Parathyroid adenoma (tissue), 2 donors: ENCODE data around the gene CDK12.

ENCODE experiments used
- H2AFZ ChIP-seq: fragments of 300-600 bp; sonication (generic); one replicate; pipeline ENCODE4 v1.7.0; 2017; ENCODE audit warnings: antibody characterized with exemption, mild to moderate bottlenecking
- H3K27ac ChIP-seq: fragments of 300-600 bp; sonication (generic); one replicate; pipeline ENCODE4 v1.7.0; 2017
- H3K27me3 ChIP-seq: fragments of 300-600 bp; sonication (generic); one replicate; pipeline ENCODE4 v1.7.0; 2017; ENCODE audit warnings: low read length; ENCODE audit not compliant: control insufficient read depth, insufficient read depth
- H3K36me3 ChIP-seq: fragments of 300-600 bp; sonication (generic); one replicate; pipeline ENCODE4 v1.7.0; 2017; ENCODE audit warnings: low read length; ENCODE audit not compliant: control insufficient read depth, insufficient read depth
- H3K4me1 ChIP-seq: fragments of 300-600 bp; sonication (generic); one replicate; pipeline ENCODE4 v1.7.0; 2017; ENCODE audit warnings: control low read depth
- H3K4me2 ChIP-seq: fragments of 300-600 bp; sonication (generic); one replicate; pipeline ENCODE4 v1.7.0; 2017; ENCODE audit warnings: low read length
- H3K4me3 ChIP-seq: fragments of 300-600 bp; sonication (generic); one replicate; pipeline ENCODE4 v1.7.0; 2017; ENCODE audit warnings: low read depth, low read length
- H3K79me2 ChIP-seq: fragments of 300-600 bp; sonication (generic); one replicate; pipeline ENCODE4 v1.7.0; 2017; ENCODE audit warnings: control low read depth
- H3K9ac ChIP-seq: fragments of 300-600 bp; sonication (generic); one replicate; pipeline ENCODE4 v1.7.0; 2017; ENCODE audit warnings: mild to moderate bottlenecking
- H3K9me3 ChIP-seq: fragments of 300-600 bp; sonication (generic); one replicate; pipeline ENCODE4 v1.7.0; 2017; ENCODE audit warnings: low read length; ENCODE audit not compliant: control insufficient read depth
- TF ChIP-seq, protein P1 (sequence below): fragments of 300-600 bp; sonication (generic); IDR thresholded peaks from one replicate; pipeline ENCODE4 v1.7.0; 2017; ENCODE audit warnings: antibody characterized with exemption, mild to moderate bottlenecking
- donor health status: primary hyperparathyroidism.

The CDK12 gene

DNA sequence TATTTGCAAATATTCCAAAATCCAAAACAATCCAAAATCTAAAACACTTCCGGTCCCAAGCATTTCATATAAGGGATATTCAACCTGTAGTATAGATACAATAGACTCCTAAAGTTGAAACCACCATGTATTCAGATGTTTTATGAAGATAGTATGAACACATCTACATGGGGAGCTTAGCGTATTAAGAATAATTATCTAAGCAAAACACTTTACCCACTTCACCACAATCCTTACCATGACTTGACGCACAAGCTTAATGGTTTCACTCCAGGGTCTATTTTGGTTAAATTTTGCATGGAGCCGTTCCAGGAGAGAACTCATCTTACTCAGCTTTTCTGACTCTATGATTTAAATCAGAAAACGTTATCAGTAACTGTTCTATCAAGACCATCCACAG is 13.7 kb upstream of the CDK12 start:
- Histone ChIP-seq H3K4me3 (no peak overlapping the region), H3K9ac (no peak overlapping the region), H3K4me1 (peaks cover 8% of the 10 kb centered on the region), H3K9me3 (no peaks in the 10 kb centered on the region), H3K27me3 (no peaks in the 10 kb centered on the region), H3K36me3 (no peaks in the 10 kb centered on the region), H3K4me2 (no peak overlapping the region), H3K27ac (no peak overlapping the region), H3K79me2 (peaks cover 25% of the 10 kb centered on the region), H2AFZ (no peak overlapping the region)
- TF ChIP-seq, protein P1, sequence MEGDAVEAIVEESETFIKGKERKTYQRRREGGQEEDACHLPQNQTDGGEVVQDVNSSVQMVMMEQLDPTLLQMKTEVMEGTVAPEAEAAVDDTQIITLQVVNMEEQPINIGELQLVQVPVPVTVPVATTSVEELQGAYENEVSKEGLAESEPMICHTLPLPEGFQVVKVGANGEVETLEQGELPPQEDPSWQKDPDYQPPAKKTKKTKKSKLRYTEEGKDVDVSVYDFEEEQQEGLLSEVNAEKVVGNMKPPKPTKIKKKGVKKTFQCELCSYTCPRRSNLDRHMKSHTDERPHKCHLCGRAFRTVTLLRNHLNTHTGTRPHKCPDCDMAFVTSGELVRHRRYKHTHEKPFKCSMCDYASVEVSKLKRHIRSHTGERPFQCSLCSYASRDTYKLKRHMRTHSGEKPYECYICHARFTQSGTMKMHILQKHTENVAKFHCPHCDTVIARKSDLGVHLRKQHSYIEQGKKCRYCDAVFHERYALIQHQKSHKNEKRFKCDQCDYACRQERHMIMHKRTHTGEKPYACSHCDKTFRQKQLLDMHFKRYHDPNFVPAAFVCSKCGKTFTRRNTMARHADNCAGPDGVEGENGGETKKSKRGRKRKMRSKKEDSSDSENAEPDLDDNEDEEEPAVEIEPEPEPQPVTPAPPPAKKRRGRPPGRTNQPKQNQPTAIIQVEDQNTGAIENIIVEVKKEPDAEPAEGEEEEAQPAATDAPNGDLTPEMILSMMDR = no peak

- H3K9ac ChIP-seq = no peak overlapping the region
These were observed 11.2 kb upstream of the CDK12 start for GRCh38 chr17:39450051-39450450.

GRCh38 chr17:39450847-39451581 is 10.3 kb upstream of the CDK12 start, which contains the start of gene MED1:
MED1 (minus strand) TSS chr17:39451263; CDS start chr17:39451062, 201 bp downstream.
- no peaks in the 10 kb centered on the region for H3K27me3 ChIP-seq
- no peaks in the 10 kb centered on the region for H3K9me3 ChIP-seq
- H3K79me2 ChIP-seq = peaks cover 12% of the 10 kb centered on the region
- H2AFZ ChIP-seq = peak within 1 kb of the TSS; percentile 96
- peaks cover 8% of the 10 kb centered on the region for H3K4me1 ChIP-seq
- peak within 1 kb of the TSS; percentile 79 for H3K4me2 ChIP-seq
- H3K36me3 ChIP-seq = no peaks in the 10 kb centered on the region
- peak within 1 kb of the TSS; percentile 88 for H3K27ac ChIP-seq
- TF ChIP-seq, protein P1 = no peak
- peak within 1 kb of the TSS; percentile 100 for H3K4me3 ChIP-seq
- H3K9ac ChIP-seq = peak within 1 kb of the TSS; percentile 83

More at GRCh38 chr17:39450051-39450450, 11.2 kb upstream of the CDK12 start:
- Histone ChIP-seq H3K4me3 (peak overlapping the region; percentile 100), H3K79me2 (peaks cover 16% of the 10 kb centered on the region), H3K4me2 (peak overlapping the region; percentile 79), H2AFZ (peak overlapping the region; percentile 96), H3K27me3 (no peaks in the 10 kb centered on the region), H3K36me3 (no peaks in the 10 kb centered on the region), H3K27ac (peak overlapping the region; percentile 88), H3K9me3 (no peaks in the 10 kb centered on the region), H3K4me1 (peaks cover 8% of the 10 kb centered on the region)
- TF ChIP-seq, protein P1 = no peak

DNA sequence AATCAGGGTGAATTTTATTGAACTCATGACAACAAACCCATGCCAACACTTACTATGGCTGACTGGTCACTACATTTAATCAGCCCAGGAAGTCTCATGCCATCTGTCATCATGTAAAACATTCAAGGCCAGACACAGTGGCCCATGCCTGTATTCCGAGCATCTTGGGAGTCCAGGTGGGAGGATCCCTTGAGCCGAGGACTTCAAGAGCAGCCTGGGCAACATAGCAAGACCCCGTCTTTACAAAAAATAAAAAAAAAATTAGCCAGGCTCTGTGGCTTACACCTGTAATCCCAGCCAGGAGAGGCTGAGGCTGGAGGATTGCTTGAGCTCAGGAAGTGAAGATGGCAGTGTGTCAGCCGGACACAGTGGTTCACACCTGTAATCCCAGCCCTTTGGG is 5.4 kb upstream of the CDK12 start:
- Histone ChIP-seq H3K79me2 (no peaks in the 10 kb centered on the region), H3K9me3 (no peaks in the 10 kb centered on the region), H3K4me3 (no peak overlapping the region), H3K9ac (no peak overlapping the region), H3K36me3 (no peaks in the 10 kb centered on the region), H2AFZ (no peak overlapping the region), H3K27me3 (no peaks in the 10 kb centered on the region), H3K4me1 (peaks cover 2% of the 10 kb centered on the region), H3K27ac (no peak overlapping the region), H3K4me2 (no peak overlapping the region)
- TF ChIP-seq, protein P1 = no peak
